H4 (cell line): ENCODE measurements around the gene PIK3CD. TPM values are rescaled to one million over a fixed set of nuclear protein-coding genes. Genes with fewer than 3 reads are reported as not detected.
"Not testable (repeated sequence)": the region's sequence is repeated elsewhere in the genome, so short reads cannot be mapped to it uniquely, and the experiment has no call there.

ENCODE experiments used
- DNase-seq: peaks from one replicate; pipeline ENCODE4 v3.0.0-alpha.2; 2015; ENCODE audit warnings: low spot score
- total RNA-seq: library from RNA; depleted of rRNA; stranded (reverse); fragments of >200 nt; shearing (Covaris generic); gene quantifications from 2 replicates; pipeline ENCODE4 v1.2.3, GENCODE V29; 2014

PIK3CD gene
- total RNA-seq, 1 experiment from 2014 or later, result 2.3 TPM

DNA sequence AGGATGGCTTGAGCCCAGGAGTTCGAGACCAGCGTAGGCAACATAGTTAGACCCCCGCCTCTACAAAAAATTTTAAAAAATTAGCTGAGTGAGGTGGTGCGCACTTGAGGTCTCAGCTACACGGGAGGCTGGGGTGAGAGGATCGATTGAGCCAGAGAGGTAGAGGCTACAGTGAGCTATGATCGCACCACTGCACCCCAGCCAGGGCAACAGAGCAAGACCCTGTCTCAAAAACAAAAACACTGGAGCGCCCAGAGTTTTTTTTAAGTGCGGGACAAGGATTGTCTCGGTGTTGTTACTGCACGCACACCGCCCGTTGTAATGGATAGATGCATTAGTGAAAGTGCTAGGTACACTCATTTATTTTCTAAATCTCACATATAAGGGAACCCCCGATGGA is 37.1 kb downstream of the PIK3CD start:
- no peak for DNase-seq

DNA sequence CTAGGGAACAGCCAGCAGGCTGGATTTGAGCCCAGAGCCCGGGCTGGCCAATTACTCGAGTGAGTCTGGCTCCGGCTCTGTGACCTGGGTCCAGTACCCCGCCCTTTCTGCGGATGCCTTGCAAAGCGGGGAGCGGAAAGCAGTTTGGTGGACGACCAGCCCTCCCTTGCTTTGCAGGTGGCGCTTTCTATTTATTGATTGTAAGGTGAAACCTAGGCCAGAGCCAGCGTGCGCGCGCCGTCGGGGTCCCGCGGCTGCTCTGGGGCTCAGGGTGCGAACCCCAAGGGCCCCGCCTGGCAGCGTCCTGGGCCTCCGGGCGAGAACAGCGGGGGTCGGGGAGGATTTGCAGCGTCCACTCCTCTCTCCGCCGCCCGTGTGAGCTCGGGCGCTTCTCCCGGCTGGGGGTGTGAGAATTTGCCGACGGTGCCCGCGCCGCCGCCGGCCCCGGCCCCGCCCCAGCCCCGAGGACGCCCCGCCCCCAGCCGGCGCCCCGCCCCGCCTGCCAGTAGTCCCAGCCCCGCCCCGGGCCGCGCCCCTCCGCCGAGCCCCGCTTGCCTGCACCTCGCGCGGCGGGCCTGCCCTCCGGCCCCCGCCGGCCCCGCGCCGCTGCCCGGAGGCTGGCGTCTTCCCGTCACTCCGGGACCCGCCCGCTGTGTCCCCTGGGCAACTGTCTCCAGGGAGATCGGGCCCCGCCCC is 37.6 kb downstream of the PIK3CD start:
- DNase-seq, result peak; percentile 36

DNA sequence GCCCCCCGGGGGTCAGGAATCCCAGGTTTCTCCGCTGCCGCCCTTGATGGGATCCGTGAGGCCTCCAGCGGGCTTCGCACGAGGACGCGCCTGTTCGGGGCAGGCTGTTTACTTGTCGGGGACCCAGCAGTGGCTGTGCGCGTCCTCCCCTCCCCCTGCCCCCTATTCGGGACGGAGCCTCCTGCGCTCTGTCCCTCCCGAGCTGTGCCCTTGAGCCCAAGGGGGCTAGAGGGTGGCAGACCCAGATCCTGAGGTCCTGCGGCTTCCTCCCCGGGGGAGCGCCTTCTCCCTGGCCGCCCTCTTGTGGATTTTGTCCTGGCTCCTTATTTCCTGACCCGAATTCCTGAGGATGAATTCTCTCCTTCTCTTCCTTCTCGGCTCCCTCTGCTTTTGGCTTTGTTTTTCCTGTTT is 38.4 kb downstream of the PIK3CD start:
- no peak for DNase-seq

DNA sequence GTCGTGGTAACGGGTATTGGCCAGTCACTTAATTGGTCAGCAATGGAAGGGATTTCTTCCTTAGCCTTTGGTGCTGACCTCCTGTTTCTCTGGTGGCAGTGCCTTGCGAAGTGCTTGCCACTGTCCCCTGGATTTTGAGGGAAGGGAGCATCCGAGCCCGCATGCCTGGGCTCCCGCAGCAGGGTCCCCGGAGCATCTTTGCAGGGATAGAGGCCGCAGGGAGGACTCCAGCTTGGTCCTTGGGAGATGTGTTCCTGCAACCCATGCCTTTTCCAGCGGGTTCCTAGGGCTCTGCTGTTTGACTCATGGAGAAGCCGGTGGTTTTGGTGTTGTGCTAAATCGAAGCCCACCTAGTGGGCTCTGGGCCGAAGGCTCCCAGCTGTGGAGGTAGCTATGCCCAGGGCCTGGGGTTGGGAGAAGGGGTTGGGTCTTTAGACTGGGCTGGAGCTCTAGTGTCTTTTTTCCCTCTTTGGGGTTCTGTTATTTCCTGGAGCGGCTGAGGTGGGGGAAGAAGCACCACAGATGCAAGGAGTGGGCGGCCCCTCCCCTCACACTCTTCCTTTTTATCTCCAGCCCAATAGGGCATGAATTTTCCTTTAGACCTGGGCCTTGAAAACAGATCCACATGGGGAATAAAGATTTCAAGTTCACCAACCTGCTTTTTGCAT is 39.0 kb downstream of the PIK3CD start:
- DNase-seq, result no peak

DNA sequence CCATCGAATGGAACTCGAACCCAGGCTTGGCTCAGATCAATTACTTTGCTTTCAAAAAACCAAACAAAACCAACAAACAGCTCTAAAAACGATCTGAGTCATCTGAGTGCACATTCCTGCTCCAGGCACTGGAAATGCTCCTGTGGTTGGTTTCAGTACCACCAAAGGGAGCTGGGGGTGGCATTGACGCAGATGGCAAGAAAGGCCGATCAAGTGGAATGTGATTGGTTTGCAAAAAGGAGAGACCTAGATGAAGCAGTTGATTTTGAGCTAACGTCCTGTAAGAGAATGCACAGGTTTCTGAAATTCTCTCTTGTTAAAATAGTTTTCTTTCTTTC is 39.5 kb downstream of the PIK3CD start:
- DNase-seq, result peak; percentile 64

DNA sequence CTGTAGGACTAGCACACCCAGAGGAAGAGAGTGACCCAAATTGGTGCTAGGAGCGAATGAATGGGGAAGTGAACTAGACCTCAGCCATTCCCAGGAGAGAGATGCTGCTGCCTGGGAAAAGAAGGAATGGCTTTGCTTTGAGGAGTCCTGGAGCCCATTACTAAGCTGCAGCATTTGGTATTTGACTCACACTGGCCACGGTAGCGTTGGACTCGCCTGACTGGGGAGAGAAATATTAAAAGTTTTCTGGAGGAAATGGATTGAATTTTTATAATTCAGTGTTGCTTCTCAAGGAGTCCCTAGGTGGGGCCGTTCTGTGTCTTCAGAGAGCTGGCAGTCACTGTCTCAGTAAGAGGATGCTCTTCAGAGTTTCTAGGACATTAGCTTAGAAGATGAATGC is 40.2 kb downstream of the PIK3CD start:
- DNase-seq, result no peak

DNA sequence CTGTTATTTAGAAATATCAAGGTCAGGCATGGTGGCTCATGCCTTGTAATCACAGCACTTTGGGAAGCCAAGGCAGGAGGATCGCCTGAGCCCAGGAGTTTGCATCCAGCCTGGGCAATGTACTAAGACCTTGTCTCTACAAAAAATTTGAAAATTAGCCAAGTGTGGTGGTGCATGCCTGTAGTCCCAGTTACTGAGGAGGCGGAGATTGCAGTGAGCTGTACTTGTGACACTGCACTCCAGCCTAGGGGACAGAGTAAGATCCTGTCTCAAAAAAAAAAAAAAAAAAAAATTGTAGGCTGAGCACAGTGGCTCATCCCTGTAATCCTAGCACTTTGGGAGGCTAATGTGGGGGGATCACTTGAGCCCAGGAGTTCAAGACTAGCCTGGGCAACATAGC is 45.3 kb downstream of the PIK3CD start:
- no peak for DNase-seq

DNA sequence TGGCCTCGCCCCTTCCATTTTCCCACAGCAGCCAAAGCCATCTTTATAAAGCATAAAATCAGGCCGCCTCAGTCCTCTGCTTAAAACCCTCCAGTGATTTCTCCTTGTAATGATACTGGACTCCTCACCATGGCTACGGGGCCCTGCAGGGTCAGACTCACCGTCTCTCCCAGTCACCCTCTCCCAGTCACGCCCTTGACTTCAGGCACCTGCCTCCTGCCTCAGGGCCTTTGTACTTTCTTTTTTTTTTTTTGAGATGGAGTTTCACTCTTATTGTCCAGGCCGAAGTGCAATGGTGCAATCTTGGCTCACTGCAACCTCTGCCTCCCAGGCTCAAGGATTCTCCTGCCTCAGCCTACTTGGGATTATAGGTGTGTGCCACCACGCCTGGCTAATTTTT is 47.8 kb downstream of the PIK3CD start:
- DNase-seq, result no peak

DNA sequence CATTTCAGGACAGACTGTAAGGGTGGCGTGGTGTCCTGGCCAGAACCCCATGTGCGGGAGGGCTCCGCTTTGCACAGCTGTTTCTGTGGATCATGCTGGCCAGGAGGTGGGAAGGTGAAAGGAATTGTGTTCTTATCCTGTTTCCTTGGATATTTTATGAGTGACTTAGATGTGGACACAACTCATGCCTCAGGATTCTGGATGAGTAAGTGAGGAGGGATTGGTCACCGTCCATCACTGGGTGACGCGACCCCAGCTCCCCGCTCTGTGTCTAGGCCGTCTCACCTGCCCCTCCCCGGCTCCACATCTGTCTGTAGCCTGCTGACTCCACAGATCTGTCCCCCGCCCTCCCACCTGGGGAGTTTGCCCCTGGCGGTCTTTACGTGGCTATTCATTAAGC is 48.8 kb downstream of the PIK3CD start:
- DNase-seq, result no peak

DNA sequence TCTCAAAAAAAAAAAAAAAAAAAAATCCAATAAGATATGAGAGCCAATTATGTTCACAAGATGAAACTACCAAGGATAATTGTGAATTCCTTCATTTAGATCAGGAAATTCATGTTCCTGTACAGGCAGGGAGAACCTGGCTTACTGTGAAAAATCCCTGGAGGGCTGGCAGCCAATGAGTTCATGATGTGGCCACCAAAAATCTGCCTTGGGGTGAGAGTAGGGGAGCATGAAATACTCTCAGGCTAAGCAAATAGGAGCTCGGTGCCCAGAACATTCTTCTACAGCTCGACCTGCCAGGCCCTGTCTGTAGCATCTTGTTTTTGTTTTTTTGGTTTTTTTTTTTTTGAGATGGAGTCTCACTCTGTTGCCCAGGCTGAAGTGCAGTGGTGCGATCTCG is 50.1 kb downstream of the PIK3CD start:
- no peak for DNase-seq

DNA sequence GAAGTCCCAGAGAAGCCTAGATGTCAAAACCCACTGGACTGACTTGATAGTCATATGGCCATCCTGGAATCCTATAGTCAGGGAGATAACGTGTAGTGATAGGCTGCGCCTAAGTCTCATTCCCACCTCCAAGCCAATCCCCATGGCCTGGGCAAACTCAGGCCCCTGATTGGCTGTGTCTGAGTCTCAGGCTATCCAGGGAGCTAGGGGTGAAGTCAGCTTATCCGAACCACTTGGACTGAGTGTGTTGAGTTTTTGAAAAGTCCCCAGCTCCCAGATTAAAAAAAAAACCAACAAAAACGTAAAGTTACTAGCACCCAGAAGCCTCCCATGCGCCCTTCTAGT is 51.6 kb downstream of the PIK3CD start:
- no peak for DNase-seq

DNA sequence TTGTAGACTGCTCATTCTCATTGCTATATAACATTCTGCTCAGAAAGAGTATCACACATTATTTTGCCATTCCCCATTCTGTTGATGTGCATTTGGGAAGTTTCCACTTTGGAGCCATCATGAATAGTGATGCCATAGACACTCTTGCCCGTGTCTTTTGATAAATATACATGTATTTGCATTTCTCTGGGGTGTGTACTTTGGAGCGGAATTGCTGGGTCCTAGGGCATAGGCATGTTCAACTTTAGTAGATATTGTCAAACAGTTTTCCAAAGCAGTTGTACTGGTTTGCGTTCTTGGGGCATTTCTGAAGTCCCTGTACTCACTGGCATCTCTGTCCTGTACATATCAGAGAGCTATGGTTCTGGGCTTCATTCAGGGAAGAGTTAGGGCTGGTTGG is 52.1 kb downstream of the PIK3CD start:
- no peak for DNase-seq

DNA sequence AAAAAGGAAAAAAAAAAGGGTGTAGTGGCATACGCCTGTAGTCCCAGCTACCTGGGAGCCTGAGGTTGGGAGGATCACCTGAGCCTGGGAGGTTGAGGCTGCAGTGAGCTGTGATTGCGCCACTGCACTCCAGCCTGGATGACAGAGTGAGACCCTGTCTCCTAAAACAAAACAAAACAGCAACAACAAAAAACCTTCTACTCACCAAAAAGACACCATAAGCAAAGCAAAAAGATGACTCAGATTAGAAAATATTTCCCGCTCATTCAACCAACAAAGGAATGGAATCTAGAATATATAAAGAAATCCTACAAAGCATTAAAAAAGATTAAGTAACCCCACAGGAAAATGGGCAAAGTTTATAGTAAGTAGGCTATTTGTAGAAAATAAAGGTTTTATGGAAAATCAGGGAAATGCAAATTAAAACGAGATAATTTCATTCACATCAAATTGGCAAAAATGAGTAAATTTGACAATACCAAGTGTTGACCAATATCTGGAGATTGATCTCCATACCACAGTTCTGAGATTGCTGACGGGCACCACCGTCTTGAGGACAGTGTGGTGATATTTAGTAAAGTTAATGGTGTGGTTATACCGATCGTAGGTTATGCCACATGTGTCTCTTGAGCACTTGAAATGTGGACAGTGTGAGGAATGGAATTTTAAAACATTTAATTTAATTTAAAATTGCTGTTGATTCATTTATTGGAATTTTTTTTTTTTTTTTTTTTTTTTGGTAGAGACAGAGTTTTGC is 54.0 kb downstream of the PIK3CD start:
- DNase-seq, result no peak

DNA sequence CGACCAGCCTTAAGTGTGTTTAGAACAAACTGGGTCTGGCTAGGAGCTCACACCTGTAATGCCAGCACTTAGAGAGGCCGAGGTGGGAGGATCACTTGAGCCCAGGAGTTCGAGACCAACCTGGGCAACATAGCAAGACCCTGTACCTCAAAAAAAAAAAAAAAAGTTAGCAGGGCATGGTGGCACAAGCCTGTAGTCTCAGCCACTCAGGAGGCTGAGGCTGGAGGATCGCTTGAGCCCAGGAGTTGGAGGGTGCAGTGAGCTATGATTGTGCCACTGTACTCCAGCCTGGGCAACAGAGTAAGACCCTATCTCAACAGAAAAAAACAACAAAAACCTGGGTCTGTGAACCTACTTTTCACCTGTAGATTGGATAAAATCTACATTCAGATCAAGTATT is 54.6 kb downstream of the PIK3CD start:
- no peak for DNase-seq

DNA sequence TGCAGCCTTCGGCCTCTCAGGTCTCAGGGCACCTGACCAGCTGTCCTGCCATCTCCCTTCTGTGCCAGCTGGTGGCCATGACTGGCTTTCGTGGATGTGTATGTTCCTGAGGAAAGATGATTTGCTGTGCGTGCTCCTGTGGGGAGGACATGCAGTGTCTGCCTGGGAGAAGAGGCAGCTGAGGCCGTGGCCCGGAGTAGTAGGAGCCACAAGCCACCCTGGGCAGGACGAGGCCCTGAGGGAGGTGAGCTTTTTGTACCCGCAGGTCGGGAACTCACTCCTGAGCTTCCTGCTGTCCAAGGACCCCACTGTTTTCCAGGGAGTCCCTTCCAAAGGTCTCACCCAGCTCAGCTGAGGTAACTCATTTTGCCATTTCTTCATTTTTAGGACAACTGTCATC is 58.5 kb downstream of the PIK3CD start:
- DNase-seq, result no peak

DNA sequence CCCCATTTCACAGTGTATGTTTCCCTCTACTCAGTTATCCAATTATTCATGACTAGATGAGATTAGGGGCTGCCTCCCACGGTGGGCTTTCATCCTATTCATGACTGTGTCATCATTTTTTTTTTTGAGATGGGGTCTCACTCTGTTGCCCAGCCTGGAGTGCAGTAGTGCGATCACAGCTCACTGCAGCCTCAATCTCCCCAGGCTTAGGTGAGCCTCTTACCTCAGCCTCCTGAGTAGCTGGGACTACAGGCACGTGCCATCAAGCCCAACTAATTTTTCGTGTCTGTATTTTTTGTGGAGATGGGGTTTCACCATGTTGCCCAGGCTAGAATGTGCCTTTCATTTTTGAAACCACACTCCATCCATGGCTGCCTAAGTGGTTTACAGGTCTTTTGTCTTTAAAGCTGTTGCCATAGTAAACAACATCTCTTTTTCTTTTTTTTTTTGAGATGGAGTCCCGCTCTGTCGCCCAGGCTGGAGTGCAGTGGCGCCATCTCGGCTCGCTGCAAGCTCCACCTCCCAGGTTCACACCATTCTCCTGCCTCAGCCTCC is 60.0 kb downstream of the PIK3CD start:
- no peak for DNase-seq

DNA sequence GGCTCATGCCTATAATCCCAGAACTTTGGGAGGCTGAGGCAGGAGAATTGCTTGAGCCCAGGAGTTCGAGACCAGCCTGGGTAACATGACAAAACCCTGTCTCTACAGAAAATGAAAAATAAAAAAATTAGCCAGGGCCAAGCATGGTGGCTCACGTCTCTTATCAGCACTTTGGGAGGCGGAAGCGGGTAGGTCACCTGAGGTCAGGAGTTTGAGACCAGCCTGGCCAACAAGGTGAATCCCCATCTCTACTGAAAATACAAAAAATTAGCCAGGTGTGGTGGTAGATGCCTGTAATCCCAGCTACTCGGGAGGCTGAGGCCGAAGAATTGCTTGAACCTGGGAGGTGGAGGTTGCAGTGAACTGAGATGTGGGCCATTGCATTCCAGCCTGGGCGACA is 61.2 kb downstream of the PIK3CD start:
- DNase-seq, result not testable (repeated sequence)

DNA sequence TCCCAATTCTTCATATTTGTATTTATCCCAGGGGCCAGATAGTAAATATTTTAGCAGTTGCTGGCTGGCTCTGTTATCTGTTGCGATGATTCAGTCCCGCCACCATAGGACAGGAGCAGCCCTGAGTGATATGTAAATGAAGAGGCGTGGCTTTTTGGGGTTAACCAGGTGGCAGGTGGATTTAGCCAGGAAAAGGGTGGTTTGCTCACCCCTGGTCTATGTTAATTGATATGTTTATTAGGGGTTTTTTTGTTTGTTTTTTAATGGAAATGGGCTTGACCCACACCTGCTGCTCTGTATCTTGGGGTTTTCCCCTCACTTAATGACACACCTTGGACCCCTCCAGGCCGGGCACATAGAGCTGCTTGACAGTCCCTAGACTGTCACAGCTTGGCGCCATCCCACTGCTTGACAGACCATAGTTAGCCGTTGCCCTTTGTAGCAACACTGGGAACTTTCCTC is 62.8 kb downstream of the PIK3CD start:
- DNase-seq, result no peak

DNA sequence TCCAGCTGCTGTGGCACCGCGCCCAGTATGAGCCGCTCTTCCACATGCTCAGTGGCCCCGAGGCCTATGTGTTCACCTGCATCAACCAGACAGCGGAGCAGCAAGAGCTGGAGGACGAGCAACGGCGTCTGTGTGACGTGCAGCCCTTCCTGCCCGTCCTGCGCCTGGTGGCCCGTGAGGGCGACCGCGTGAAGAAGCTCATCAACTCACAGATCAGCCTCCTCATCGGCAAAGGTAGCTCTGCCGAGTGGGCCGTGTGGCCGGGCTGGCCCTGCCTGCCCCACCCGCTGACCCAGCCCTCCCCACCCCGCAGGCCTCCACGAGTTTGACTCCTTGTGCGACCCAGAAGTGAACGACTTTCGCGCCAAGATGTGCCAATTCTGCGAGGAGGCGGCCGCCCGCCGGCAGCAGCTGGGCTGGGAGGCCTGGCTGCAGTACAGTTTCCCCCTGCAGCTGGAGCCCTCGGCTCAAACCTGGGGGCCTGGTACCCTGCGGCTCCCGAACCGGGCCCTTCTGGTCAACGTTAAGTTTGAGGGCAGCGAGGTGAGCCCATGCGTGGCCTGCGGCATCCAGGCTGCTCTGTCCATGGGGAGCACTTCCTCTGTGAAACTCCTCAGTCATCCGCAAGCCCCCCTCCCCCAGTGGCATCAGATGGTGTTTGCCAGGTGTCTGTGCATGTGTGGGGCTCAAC is 64.2 kb downstream of the PIK3CD start:
- no peak for DNase-seq

DNA sequence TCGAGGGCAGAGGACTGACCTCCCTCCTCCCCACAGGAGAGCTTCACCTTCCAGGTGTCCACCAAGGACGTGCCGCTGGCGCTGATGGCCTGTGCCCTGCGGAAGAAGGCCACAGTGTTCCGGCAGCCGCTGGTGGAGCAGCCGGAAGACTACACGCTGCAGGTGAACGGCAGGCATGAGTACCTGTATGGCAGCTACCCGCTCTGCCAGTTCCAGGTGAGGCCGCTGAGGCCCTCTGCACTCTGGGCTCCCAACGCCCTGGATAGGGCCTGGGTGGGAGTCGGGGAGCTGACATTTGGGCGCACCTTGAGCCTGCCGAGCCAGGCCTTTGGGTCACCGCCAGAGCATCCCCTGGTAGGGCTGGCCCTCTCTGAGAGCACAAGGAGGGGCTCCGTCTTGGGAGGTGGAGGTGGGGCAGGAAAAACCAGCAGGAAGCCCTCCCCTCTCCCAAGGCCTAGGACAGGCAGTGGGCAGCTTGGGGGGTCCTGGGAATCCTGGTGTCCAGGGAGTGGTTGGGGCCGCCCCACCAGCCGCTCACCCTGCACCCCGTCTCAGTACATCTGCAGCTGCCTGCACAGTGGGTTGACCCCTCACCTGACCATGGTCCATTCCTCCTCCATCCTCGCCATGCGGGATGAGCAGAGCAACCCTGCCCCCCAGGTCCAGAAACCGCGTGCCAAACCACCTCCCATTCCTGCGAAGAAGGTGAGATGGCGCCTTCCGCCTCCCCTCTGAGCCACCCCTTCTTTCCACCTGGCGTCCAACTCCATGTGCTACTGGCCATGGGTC is 65.1 kb downstream of the PIK3CD start:
- no peak for DNase-seq

DNA sequence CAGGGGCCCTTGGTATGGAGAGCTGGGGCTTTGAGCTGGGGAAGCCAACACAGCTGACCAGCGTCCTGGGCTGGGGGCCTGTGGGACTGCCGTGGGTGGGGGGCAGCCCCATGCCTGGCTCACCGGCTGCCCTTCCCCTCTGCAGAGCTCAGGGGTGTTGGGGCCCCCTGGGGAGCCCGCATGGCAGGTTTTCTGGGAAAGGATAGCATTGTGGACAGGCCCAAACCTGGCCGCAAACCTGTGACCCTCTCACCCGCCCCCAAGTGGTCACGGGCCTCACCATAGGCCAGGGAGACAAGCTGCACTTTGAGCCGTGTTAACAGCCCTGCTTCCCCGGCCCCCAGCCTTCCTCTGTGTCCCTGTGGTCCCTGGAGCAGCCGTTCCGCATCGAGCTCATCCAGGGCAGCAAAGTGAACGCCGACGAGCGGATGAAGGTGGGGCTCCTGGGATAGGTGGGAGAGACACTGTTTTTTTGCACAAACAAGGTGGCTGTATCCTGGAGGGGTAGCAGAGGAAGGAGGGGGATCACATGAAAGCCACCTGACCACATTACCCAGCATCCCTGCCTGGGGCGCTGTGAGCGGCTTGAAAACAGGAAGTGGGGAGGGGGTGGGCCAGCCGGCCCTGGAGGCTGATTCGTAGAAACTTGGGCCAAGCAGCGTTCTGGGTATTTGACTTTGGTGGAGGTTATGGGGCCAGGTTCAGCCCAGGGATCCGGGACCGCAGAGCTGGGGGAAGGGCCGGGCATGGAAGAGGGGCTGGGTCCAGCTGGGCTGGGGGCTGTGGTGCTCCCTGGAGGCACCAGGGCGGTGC is 65.9 kb downstream of the PIK3CD start:
- DNase-seq, result no peak
